Activated CD4-positive, alpha-beta memory T cell treated with anti-CD3 and anti-CD28 coated beads, Interleukin-2, amount 10 ng/mL, durations not matched to agents 7 days and 5 days (primary cell): Measurements from ENCODE around the gene PBRM1. TPM values are rescaled to one million over a fixed set of nuclear protein-coding genes. Genes with fewer than 3 reads are reported as not detected.
A peak's percentile ranks its signal among the peaks of the same experiment; 100 is the strongest.

Experiments used
- CTCF ChIA-PET: fragments of 350-600 bp; sonication (Branson Sonifier 250); formaldehyde crosslinking; loops from one replicate; lab custom pipeline; 2021; ENCODE audit warnings: antibody characterized with exemption, inconsistent platforms; lab: Charles Lee
- POLR2A ChIA-PET: fragments of 350-600 bp; sonication (Branson Sonifier 250); formaldehyde crosslinking; loops from one replicate; lab custom pipeline; 2021; ENCODE audit warnings: antibody characterized with exemption; lab: Charles Lee
- DNase-seq: peaks from one replicate; pipeline ENCODE4 v3.0.0-alpha.2; 2020
- H3K27ac Mint-ChIP-seq: one replicate; pipeline ENCODE4 v1.8.0; 2021; ENCODE audit warnings: mild to moderate bottlenecking, mixed read lengths
- H3K27me3 Mint-ChIP-seq: one replicate; pipeline ENCODE4 v1.8.0; 2021; ENCODE audit warnings: mixed read lengths
- H3K36me3 Mint-ChIP-seq: one replicate; pipeline ENCODE4 v1.8.0; 2021; ENCODE audit warnings: low read depth, mixed read lengths
- H3K4me1 Mint-ChIP-seq: one replicate; pipeline ENCODE4 v1.8.0; 2021; ENCODE audit warnings: mixed read lengths
- H3K4me3 Mint-ChIP-seq: one replicate; pipeline ENCODE4 v1.8.0; 2021; ENCODE audit warnings: mild to moderate bottlenecking, mixed read lengths
- H3K9me3 Mint-ChIP-seq: one replicate; pipeline ENCODE4 v1.8.0; 2021; ENCODE audit warnings: mixed read lengths
- total RNA-seq, 2 experiments: library from RNA; stranded (reverse); gene quantifications; one replicate each; pipeline ENCODE4 v1.2.3, GENCODE V29; 2021

The PBRM1 gene
- total RNA-seq, 2 experiments from 2014 or later: 69.0 to 70.2 TPM

DNA sequence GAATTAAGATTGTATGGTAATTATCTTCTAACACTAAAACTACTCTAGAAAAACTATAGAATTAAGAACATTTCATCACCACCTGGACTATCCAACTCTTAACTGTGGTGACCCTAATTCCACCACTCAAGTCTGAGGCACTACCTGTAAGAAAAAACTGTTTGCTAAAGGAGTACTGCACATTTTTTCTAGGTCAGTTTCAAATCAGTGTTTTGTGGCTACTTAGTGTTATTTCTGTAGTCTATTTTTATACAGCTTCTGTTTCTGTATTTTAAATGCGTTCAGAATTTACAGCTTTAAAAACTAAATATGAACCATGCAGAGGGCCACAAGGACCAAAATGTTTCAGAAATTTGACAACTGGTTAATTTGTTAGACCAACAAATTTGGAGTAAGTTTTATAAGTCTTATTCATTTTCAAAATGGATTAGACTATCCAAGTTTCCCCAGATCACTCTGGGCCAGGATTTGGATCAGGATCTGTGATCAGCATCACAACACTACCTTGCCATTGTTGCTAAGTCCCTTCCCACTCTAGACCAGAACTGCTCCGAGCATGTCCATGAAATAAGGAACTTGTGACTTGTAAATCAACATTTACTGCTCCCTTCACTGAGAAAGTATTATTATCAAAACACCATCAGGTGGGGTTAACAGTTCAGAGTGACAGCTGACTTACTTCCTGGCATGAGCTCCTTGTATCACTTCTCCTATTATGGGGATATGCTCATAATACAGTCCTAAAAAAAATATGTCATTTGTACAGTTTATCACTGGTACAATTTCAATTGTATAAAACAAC, 11.3 kb upstream of the PBRM1 start:
- DNase-seq: no peak
- H3K36me3 Mint-ChIP-seq: peaks cover 59% of the 10 kb centered on the region
- no peak overlapping the region for H3K4me3 Mint-ChIP-seq
- H3K27me3 Mint-ChIP-seq: no peaks in the 10 kb centered on the region
- ChIA-PET CTCF (interaction anchor here (1.7 kb wide), 1 partner anchor 9 kb away, joined by 6 read pairs; no protein-coding TSS in a partner anchor), POLR2A (interaction anchor here (0.9 to 1.9 kb wide), 5 partner anchors 9 to 349 kb away, joined by 4 to 18 read pairs (median 5); partner anchors contain the start of genes GLT8D1, SFMBT1 and SPCS1)
- H3K9me3 Mint-ChIP-seq: no peaks in the 10 kb centered on the region
- peaks cover 17% of the 10 kb centered on the region for H3K4me1 Mint-ChIP-seq
- peak overlapping the region; percentile 60 for H3K27ac Mint-ChIP-seq

DNA sequence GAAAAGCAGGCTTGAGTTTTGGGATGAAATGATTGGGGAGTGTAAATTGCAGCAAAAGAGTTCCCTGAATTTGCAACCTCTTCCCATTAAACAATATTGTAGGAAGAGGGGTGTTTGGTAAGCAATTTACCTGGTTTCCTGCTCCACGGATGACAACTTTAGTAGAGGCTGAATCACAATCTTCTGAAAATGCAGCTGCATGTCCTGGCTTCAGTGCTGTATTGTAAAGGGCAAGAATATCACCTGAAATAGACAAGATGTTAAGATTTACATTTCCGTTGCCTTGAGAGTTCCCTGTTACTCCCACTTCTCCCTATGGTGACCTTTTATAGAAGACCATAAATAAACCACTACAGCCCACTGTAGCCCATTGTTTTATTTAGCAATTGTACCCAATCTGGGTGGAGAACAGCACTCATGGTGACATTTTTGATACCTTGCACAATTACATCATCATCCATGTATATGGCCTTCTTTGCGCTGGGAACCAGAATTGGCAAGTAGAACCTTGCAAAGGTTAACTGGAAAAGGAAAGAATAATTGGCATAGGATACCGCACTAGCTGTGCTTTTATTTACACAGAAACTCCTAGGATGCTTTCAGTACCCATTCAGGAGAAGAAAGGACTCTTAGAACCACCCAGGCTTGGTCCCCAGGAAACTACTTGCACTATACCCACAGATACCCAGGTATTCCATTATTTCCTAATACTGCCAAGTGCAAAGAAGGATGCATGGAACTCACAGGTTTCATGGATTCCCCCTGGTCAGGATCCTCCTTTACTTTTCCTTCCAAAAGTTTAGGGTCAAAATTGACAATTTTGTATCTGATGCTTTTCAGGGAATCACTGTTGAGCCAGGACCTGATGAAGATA, 10.3 kb upstream of the PBRM1 start:
- peaks cover 65% of the 10 kb centered on the region for H3K36me3 Mint-ChIP-seq
- H3K27me3 Mint-ChIP-seq: no peaks in the 10 kb centered on the region
- no peak overlapping the region for H3K27ac Mint-ChIP-seq
- no peaks in the 10 kb centered on the region for H3K9me3 Mint-ChIP-seq
- H3K4me1 Mint-ChIP-seq: peaks cover 19% of the 10 kb centered on the region
- DNase-seq: no peak
- ChIA-PET CTCF (interaction anchor here (1.7 kb wide), 1 partner anchor 8 kb away, joined by 6 read pairs; no protein-coding TSS in a partner anchor), POLR2A (interaction anchor here (0.8 to 1.9 kb wide), 4 partner anchors 8 to 10 kb away, joined by 3 to 18 read pairs (median 8); partner anchors contain the start of genes GLT8D1 and SPCS1)
- H3K4me3 Mint-ChIP-seq: no peak overlapping the region

DNA sequence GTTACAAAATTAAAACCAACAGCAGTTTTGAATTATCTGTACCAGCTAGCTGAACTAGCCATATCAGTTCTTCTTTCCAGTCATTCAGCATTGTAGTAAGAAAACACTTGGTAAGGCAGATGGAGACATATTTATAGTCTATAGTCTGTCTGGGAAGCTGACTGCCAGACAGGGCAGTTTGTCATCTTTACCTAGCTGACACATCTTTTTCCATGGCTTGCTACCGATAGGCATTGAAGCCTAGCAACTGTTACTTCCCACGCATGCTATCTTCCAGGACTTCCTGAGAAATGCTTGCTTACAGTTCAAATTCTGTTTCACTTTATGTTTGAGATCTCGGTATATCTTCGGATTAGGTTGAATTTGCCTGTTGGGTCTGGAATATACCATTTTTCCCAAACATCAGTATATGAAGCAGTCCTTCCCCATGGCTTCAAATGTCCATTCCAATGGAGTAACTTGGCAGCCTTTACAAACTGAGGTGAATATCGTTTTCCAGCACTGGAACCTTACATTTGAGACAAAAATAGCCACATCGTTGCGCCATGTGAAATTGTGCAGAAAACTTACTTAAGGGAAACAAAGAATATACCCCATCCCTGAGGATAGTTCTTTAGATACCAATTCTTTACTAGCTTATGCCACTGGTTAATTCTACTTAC, 8.9 kb upstream of the PBRM1 start:
- POLR2A ChIA-PET: interaction anchor here (1.7 to 3.8 kb wide), 2 partner anchors 8 to 11 kb away, joined by 5 to 24 read pairs; partner anchors contain the start of genes GLT8D1 and SPCS1
- Mint-ChIP-seq H3K4me3 (no peak overlapping the region), H3K4me1 (peaks cover 26% of the 10 kb centered on the region), H3K36me3 (peaks cover 73% of the 10 kb centered on the region), H3K27ac (no peak overlapping the region), H3K27me3 (no peaks in the 10 kb centered on the region), H3K9me3 (no peaks in the 10 kb centered on the region)
- CTCF ChIA-PET: interaction anchor here (0.6 to 1.0 kb wide), 2 partner anchors 21 to 415 kb away, joined by 3 read pairs; no protein-coding TSS in a partner anchor
- no peak for DNase-seq

DNA sequence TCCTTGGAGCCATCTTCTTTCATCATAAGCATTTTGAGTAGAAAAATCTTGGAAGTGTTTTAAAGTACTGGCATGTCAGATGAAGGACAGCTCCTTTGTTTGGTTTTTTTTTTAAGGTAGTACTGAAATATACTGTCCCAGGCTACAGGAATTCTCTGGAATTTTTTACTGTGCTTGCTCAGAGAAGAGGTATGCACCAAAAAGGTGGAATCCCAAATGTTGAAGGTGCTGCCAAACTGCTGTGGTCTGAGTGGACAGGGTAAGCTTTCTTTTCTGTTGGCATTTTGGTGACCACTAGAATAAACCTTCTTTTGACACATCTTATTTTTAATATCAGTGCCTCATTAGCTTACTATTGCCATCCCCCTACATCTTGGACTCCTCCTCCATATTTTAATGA, 7.4 kb upstream of the PBRM1 start:
- ChIA-PET CTCF (interaction anchor here (0.6 kb wide), 2 partner anchors 43 to 105 kb away, joined by 3 to 4 read pairs; no protein-coding TSS in a partner anchor), POLR2A (interaction anchor here (3.8 kb wide), 1 partner anchor 12 kb away, joined by 24 read pairs; the partner anchor contains the start of genes GLT8D1 and SPCS1)
- Mint-ChIP-seq H3K36me3 (peaks cover 85% of the 10 kb centered on the region), H3K9me3 (no peaks in the 10 kb centered on the region), H3K4me3 (no peak overlapping the region), H3K27me3 (no peaks in the 10 kb centered on the region), H3K4me1 (peaks cover 39% of the 10 kb centered on the region), H3K27ac (no peak overlapping the region)
- no peak for DNase-seq

DNA sequence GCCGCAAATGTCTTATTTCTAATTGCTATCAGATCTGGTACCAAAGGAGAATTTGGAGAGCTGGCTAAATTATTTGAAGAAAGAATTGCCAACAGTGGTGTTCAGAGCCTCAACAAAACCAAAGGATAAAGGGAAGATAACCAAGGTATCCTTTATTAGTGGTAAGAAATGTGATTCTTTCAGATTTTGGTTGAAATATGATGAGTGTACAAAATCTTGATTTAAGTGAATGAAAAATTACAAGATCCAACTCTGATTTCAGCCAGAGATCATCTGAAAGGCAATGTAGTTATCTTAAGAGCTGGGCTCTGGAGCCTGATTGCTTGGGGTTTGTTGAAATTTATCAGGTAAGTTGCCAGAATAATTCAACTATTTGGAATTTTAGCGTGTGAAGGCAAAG, 4.8 kb upstream of the PBRM1 start:
- Mint-ChIP-seq H3K27me3 (no peaks in the 10 kb centered on the region), H3K27ac (no peak overlapping the region), H3K9me3 (no peaks in the 10 kb centered on the region), H3K4me3 (no peak overlapping the region), H3K4me1 (peaks cover 54% of the 10 kb centered on the region), H3K36me3 (peaks cover 87% of the 10 kb centered on the region)
- no peak for DNase-seq
- CTCF ChIA-PET: no interaction called here
- POLR2A ChIA-PET: interaction anchor here (1.1 to 6.3 kb wide), 4 partner anchors 13 to 39 kb away, joined by 3 to 78 read pairs (median 15); partner anchors contain the start of genes GLT8D1 and SPCS1

DNA sequence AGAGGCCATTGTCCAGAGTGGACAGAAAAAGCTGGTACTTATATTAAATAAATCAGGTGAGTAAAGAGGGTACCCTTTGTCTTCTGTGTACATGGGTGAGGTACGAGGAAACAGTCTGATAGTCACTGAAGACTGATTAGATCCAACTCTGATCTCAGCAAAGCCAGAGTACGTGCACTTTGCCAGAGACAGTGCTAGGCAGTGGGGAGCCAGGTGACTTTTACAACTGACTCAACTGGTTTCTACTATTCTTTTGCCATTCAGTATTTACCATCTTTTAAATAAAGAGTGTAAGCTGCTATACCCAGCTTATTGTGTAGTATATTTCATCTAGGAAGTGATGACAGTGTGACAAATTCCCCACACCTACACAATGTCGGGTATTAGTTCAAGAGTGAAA, 3.4 kb upstream of the PBRM1 start:
- H3K4me3 Mint-ChIP-seq: no peak overlapping the region
- no peaks in the 10 kb centered on the region for H3K27me3 Mint-ChIP-seq
- H3K9me3 Mint-ChIP-seq: no peaks in the 10 kb centered on the region
- DNase-seq: no peak
- ChIA-PET POLR2A (interaction anchor here (0.7 to 6.3 kb wide), 5 partner anchors 8 to 156 kb away, joined by 3 to 78 read pairs (median 3); partner anchors contain the start of genes GLT8D1, NEK4 and SPCS1), CTCF (no interaction called here)
- peak overlapping the region; percentile 1 for H3K27ac Mint-ChIP-seq
- H3K4me1 Mint-ChIP-seq: peaks cover 59% of the 10 kb centered on the region
- H3K36me3 Mint-ChIP-seq: peaks cover 80% of the 10 kb centered on the region

DNA sequence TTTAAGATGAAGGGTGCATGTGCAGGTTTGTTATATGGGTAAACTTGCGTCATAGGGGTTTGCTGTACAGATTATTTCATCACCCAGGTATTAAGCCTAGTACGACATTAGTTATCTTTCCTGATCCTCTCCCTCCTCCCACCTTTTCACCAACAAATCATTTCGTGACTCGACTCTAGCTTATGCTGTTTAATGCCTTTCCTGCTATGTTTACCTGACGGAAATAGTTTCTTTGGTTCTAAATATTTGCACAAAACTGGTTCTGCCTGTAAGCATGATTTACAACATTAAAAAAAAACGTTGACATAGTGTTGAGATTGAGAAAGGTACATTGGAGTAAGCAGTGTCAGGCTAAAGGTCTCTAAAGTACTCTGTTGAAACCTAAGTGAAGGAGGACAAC, 2.6 kb upstream of the PBRM1 start:
- peaks cover 72% of the 10 kb centered on the region for H3K36me3 Mint-ChIP-seq
- no peak for DNase-seq
- H3K4me3 Mint-ChIP-seq: no peak overlapping the region
- CTCF ChIA-PET: interaction anchor here (2.3 kb wide), 1 partner anchor 9 kb away, joined by 6 read pairs; no protein-coding TSS in a partner anchor
- H3K4me1 Mint-ChIP-seq: peaks cover 67% of the 10 kb centered on the region
- POLR2A ChIA-PET: interaction anchor here (0.7 to 6.3 kb wide), 4 partner anchors 9 to 157 kb away, joined by 3 to 78 read pairs (median 10); partner anchors contain the start of genes GLT8D1 and SPCS1
- H3K27ac Mint-ChIP-seq: peak overlapping the region; percentile 53
- no peaks in the 10 kb centered on the region for H3K9me3 Mint-ChIP-seq
- H3K27me3 Mint-ChIP-seq: no peaks in the 10 kb centered on the region

DNA sequence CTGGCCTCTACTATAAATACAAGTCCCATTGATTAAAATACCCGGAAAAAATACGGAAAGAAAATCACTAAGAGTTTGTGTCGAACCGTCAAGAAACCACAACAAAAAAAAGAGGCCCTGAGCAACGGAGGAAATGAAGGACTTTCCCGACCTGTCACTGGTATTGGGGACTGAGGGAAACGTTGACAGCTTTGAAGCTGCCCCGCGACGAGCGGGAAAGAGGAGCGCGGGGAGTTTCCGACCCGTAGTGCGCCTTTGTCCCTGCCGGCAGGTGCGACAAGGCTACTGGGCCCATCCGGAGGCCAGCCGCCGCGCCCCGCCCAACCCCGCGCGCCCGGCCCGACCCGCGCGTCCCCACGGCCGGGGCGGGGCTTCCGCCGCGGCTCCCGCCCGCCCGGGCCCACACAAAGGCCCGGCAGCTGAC, 416 bp downstream of the PBRM1 start:
- DNase-seq: peak; percentile 83
- no peaks in the 10 kb centered on the region for H3K27me3 Mint-ChIP-seq
- no peaks in the 10 kb centered on the region for H3K9me3 Mint-ChIP-seq
- H3K4me3 Mint-ChIP-seq: peak overlapping the region; percentile 87
- peaks cover 63% of the 10 kb centered on the region for H3K36me3 Mint-ChIP-seq
- ChIA-PET POLR2A (interaction anchor here (0.8 to 6.3 kb wide), 11 partner anchors 12 to 407 kb away, joined by 3 to 78 read pairs (median 4); partner anchors contain the start of genes GLT8D1, NEK4, SFMBT1 and SPCS1), CTCF (interaction anchor here (1.0 kb wide), 1 partner anchor 273 kb away, joined by 7 read pairs; no protein-coding TSS in a partner anchor)
- H3K4me1 Mint-ChIP-seq: peaks cover 80% of the 10 kb centered on the region
- peak overlapping the region; percentile 89 for H3K27ac Mint-ChIP-seq

DNA sequence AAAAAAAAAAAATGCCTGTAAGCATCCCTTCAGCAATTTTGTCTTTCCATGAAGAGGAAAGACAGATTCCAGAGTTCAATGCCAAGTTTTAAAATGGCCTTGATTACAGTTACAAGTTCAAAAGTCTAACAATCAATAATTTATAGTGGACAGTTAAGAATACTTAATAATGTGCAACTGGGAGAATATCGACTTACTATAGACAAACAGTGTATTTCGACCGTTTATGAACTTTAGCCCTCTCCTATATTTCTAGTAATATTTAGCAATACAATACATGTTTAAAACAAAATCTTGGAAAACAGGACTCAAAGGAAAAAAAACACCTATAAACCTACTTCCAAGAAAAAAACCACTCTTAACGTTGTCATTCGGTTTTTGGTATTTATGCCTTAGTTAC, 1.5 kb downstream of the PBRM1 start:
- Mint-ChIP-seq H3K9me3 (no peaks in the 10 kb centered on the region), H3K4me1 (peaks cover 83% of the 10 kb centered on the region), H3K36me3 (peaks cover 65% of the 10 kb centered on the region), H3K27me3 (no peaks in the 10 kb centered on the region), H3K4me3 (peak overlapping the region; percentile 87), H3K27ac (peak overlapping the region; percentile 89)
- CTCF ChIA-PET: interaction anchor here (1.0 kb wide), 1 partner anchor 272 kb away, joined by 7 read pairs; no protein-coding TSS in a partner anchor
- DNase-seq: no peak
- POLR2A ChIA-PET: interaction anchor here (1.1 to 6.3 kb wide), 6 partner anchors 12 to 361 kb away, joined by 4 to 78 read pairs (median 8); partner anchors contain the start of genes GLT8D1, SFMBT1 and SPCS1

DNA sequence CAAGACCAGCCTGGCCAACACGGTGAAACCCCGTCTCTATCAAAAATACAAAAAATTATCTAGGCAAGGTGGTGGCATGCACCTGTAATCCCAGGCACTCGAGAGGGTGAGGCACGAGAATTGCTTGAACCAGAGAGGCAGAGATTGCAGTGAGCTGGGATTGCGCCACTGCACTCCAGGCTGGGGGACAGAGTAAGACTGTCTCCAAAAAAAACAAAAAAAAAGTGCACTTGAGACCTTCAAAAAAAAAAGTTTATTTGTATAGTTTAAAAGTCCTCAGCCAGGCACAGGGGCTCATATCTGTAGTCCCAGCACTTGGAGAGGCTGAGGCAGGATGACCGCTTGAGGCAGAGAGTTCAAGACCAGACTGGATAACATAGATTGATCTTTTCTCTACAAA, 2.1 kb downstream of the PBRM1 start:
- Mint-ChIP-seq H3K4me3 (peak overlapping the region; percentile 38), H3K27ac (peak overlapping the region; percentile 27), H3K4me1 (peaks cover 82% of the 10 kb centered on the region), H3K36me3 (peaks cover 65% of the 10 kb centered on the region), H3K27me3 (no peaks in the 10 kb centered on the region), H3K9me3 (no peaks in the 10 kb centered on the region)
- no peak for DNase-seq
- POLR2A ChIA-PET: interaction anchor here (2.0 to 2.7 kb wide), 2 partner anchors 12 to 361 kb away, joined by 11 to 12 read pairs; partner anchors contain the start of gene SFMBT1
- CTCF ChIA-PET: no interaction called here

DNA sequence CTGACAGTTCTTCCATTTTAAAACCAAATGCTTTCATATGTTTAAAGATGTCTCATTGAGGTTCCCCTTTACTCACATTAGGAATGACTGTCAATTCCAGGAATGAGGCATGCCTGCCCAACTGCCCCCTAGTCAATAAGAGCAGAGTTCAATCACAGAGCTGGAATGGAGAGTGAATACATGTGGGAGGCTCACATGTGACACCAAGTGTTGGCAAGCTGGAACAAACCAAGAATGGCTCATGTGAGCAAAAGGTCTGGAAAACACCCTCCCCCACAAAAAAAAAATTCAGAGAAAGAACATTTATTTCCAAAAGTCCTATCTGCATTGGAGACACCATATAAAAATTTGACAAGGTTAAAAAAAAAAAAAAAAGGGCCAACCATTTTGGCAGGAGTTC, 3.7 kb downstream of the PBRM1 start:
- POLR2A ChIA-PET: interaction anchor here (1.0 kb wide), 1 partner anchor 11 kb away, joined by 3 read pairs; no protein-coding TSS in a partner anchor
- Mint-ChIP-seq H3K36me3 (peaks cover 62% of the 10 kb centered on the region), H3K4me3 (no peak overlapping the region), H3K27me3 (no peaks in the 10 kb centered on the region), H3K9me3 (no peaks in the 10 kb centered on the region), H3K27ac (peak overlapping the region; percentile 41), H3K4me1 (peaks cover 67% of the 10 kb centered on the region)
- no peak for DNase-seq
- CTCF ChIA-PET: no interaction called here
